ENCODE data around the gene FBLL1.

The FBLL1 gene

GRCh38 chr5:168537176-168537575 lies 8.1 kb downstream of the FBLL1 start:
- no peak overlapping the region for H3K18ac ChIP-seq (ENCODE audit: low read depth in 1 of 2, low read length in 2 of 2)
- H3K4me2 ChIP-seq (ENCODE audit: low read length, poor library complexity, severe bottlenecking), result no peak overlapping the region
- no peak overlapping the region for H2AK5ac ChIP-seq (ENCODE audit: low read length, severe bottlenecking)
- H3K27ac ChIP-seq (ENCODE audit: low read length, poor library complexity, severe bottlenecking), result no peak overlapping the region
- no peaks in the 10 kb centered on the region for H3K36me3 ChIP-seq (ENCODE audit: control insufficient read depth in 1 of 2, insufficient read depth in 2 of 2, low read depth in 1 of 2, low read length in 2 of 2)
- no peak overlapping the region for H2BK12ac ChIP-seq (ENCODE audit: low read length in 2 of 2)
- no peak overlapping the region for H2BK15ac ChIP-seq (ENCODE audit: low read depth, poor library complexity, severe bottlenecking)
- H3K79me1 ChIP-seq (replicated peaks; ENCODE audit: low read length, poor library complexity, severe bottlenecking), result no peaks in the 10 kb centered on the region
- H3K9me3 ChIP-seq (ENCODE audit: control insufficient read depth, low read length), result no peaks in the 10 kb centered on the region
- no peak overlapping the region for H3K4ac ChIP-seq (ENCODE audit: low read depth in 1 of 2, low read length in 2 of 2)
- 58% methylated on average over 2 of the region's 2 CpGs for WGBS
- no peak overlapping the region for H2BK120ac ChIP-seq (ENCODE audit: low read depth, low read length)
- H3K4me1 ChIP-seq (ENCODE audit: control insufficient read depth, insufficient read depth, low read depth, low read length), result no peaks in the 10 kb centered on the region
- H3K27me3 ChIP-seq (ENCODE audit: control insufficient read depth in 1 of 2, insufficient read depth in 1 of 2, low read length in 2 of 2), result peaks cover 8 to 27% of the 10 kb centered on the region in 2 experiments
- H3K14ac ChIP-seq (ENCODE audit: low read length in 2 of 2), result no peak overlapping the region
- no peak overlapping the region for H2AFZ ChIP-seq (ENCODE audit: low read depth, low read length)
- no peak overlapping the region for H3K9ac ChIP-seq (ENCODE audit: low read length)
- H4K91ac ChIP-seq (ENCODE audit: low read length), result no peak overlapping the region
- no peak overlapping the region for H4K8ac ChIP-seq (ENCODE audit: low read length)
- no peak for DNase-seq
- no peak overlapping the region for H3K4me3 ChIP-seq (ENCODE audit: insufficient read depth in 1 of 2, low read depth in 1 of 2, low read length in 2 of 2)
- H2BK5ac ChIP-seq (ENCODE audit: low read depth, low read length, poor library complexity, severe bottlenecking), result no peak overlapping the region
- no peak overlapping the region for H3K23ac ChIP-seq (ENCODE audit: low read length in 2 of 2)

DNA sequence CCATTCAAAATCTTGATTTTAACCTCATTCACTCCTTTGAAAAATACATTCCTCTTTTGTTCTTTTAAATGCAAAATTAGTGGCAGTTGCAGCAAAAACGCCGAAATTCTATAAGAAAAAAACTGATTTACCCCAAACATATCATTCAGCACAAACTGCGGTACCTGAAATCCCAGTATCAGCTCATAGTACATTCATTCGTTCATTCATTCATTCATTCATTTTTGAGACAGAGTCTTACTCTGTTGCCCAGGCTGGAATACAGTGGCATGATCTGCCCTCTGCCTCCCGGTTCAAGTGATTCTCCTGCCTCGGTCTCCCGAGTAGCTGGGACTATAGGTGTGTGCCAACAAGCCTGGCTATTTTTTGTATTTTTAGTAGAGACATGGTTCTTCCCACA lies 20.4 kb downstream of the FBLL1 start:
- no peak overlapping the region for H2BK5ac ChIP-seq (ENCODE audit: low read depth, low read length, poor library complexity, severe bottlenecking)
- no peak overlapping the region for H2AK5ac ChIP-seq (ENCODE audit: low read length, severe bottlenecking)
- no peak overlapping the region for H3K27ac ChIP-seq (ENCODE audit: low read length, poor library complexity, severe bottlenecking)
- peaks cover 10% of the 10 kb centered on the region for H3K79me1 ChIP-seq (replicated peaks; ENCODE audit: low read length, poor library complexity, severe bottlenecking)
- H2BK15ac ChIP-seq (ENCODE audit: low read depth, poor library complexity, severe bottlenecking), result peak overlapping the region; percentile 67
- H3K4me2 ChIP-seq (ENCODE audit: low read length, poor library complexity, severe bottlenecking), result no peak overlapping the region
- H3K4ac ChIP-seq (ENCODE audit: low read depth in 1 of 2, low read length in 2 of 2), result no peak overlapping the region
- no peak overlapping the region for H4K8ac ChIP-seq (ENCODE audit: low read length)
- no peak overlapping the region for H2AFZ ChIP-seq (ENCODE audit: low read depth, low read length)
- peaks cover 8 to 64% of the 10 kb centered on the region in 2 experiments for H3K36me3 ChIP-seq (ENCODE audit: control insufficient read depth in 1 of 2, insufficient read depth in 2 of 2, low read depth in 1 of 2, low read length in 2 of 2)
- no peak overlapping the region for H3K14ac ChIP-seq (ENCODE audit: low read length in 2 of 2)
- H3K27me3 ChIP-seq (ENCODE audit: control insufficient read depth in 1 of 2, insufficient read depth in 1 of 2, low read length in 2 of 2), result no peaks in the 10 kb centered on the region
- H3K9me3 ChIP-seq (ENCODE audit: control insufficient read depth, low read length), result no peaks in the 10 kb centered on the region
- no peak overlapping the region for H3K9ac ChIP-seq (ENCODE audit: low read length)
- no peak overlapping the region for H4K91ac ChIP-seq (ENCODE audit: low read length)
- no peak overlapping the region for H3K18ac ChIP-seq (ENCODE audit: low read depth in 1 of 2, low read length in 2 of 2)
- no peak overlapping the region for H2BK120ac ChIP-seq (ENCODE audit: low read depth, low read length)
- no peaks in the 10 kb centered on the region for H3K4me1 ChIP-seq (ENCODE audit: control insufficient read depth, insufficient read depth, low read depth, low read length)
- no peak overlapping the region for H3K23ac ChIP-seq (ENCODE audit: low read length in 2 of 2)
- H3K4me3 ChIP-seq (ENCODE audit: insufficient read depth in 1 of 2, low read depth in 1 of 2, low read length in 2 of 2), result no peak overlapping the region
- no peak for DNase-seq
- H2BK12ac ChIP-seq (ENCODE audit: low read length in 2 of 2), result no peak overlapping the region
- 98% methylated on average over 5 of the region's 7 CpGs for WGBS

GRCh38 chr5:168550656-168551055 lies 21.6 kb downstream of the FBLL1 start:
- H3K79me1 ChIP-seq (replicated peaks; ENCODE audit: low read length, poor library complexity, severe bottlenecking), result peaks cover 10% of the 10 kb centered on the region
- no peak overlapping the region for H4K91ac ChIP-seq (ENCODE audit: low read length)
- H3K27ac ChIP-seq (ENCODE audit: low read length, poor library complexity, severe bottlenecking), result no peak overlapping the region
- no peaks in the 10 kb centered on the region for H3K9me3 ChIP-seq (ENCODE audit: control insufficient read depth, low read length)
- H2AFZ ChIP-seq (ENCODE audit: low read depth, low read length), result no peak overlapping the region
- no peak for DNase-seq
- H3K14ac ChIP-seq (ENCODE audit: low read length in 2 of 2), result no peak overlapping the region
- no peak overlapping the region for H3K4me2 ChIP-seq (ENCODE audit: low read length, poor library complexity, severe bottlenecking)
- H2BK120ac ChIP-seq (ENCODE audit: low read depth, low read length), result no peak overlapping the region
- H3K23ac ChIP-seq (ENCODE audit: low read length in 2 of 2), result no peak overlapping the region
- H2BK15ac ChIP-seq (ENCODE audit: low read depth, poor library complexity, severe bottlenecking), result no peak overlapping the region
- no peak overlapping the region for H4K8ac ChIP-seq (ENCODE audit: low read length)
- no peak overlapping the region for H2AK5ac ChIP-seq (ENCODE audit: low read length, severe bottlenecking)
- H3K18ac ChIP-seq (ENCODE audit: low read depth in 1 of 2, low read length in 2 of 2), result no peak overlapping the region
- H2BK5ac ChIP-seq (ENCODE audit: low read depth, low read length, poor library complexity, severe bottlenecking), result no peak overlapping the region
- H3K36me3 ChIP-seq (ENCODE audit: control insufficient read depth in 1 of 2, insufficient read depth in 2 of 2, low read depth in 1 of 2, low read length in 2 of 2), result peaks cover 8 to 69% of the 10 kb centered on the region in 2 experiments
- H3K4me3 ChIP-seq (ENCODE audit: insufficient read depth in 1 of 2, low read depth in 1 of 2, low read length in 2 of 2), result no peak overlapping the region
- no peaks in the 10 kb centered on the region for H3K27me3 ChIP-seq (ENCODE audit: control insufficient read depth in 1 of 2, insufficient read depth in 1 of 2, low read length in 2 of 2)
- H2BK12ac ChIP-seq (ENCODE audit: low read length in 2 of 2), result no peak overlapping the region
- no peak overlapping the region for H3K4ac ChIP-seq (ENCODE audit: low read depth in 1 of 2, low read length in 2 of 2)
- H3K9ac ChIP-seq (ENCODE audit: low read length), result no peak overlapping the region
- H3K4me1 ChIP-seq (ENCODE audit: control insufficient read depth, insufficient read depth, low read depth, low read length), result no peaks in the 10 kb centered on the region

- Histone ChIP-seq H3K27me3 (ENCODE audit: control insufficient read depth in 1 of 2, insufficient read depth in 1 of 2, low read length in 2 of 2) (no peaks in the 10 kb centered on the region), H2BK12ac (ENCODE audit: low read length in 2 of 2) (no peak overlapping the region), H3K9me3 (ENCODE audit: control insufficient read depth, low read length) (no peaks in the 10 kb centered on the region), H2BK120ac (ENCODE audit: low read depth, low read length) (no peak overlapping the region), H3K9ac (ENCODE audit: low read length) (peak overlapping the region; percentile 76), H3K14ac (ENCODE audit: low read length in 2 of 2) (no peak overlapping the region), H3K4me1 (ENCODE audit: control insufficient read depth, insufficient read depth, low read depth, low read length) (no peaks in the 10 kb centered on the region), H2BK15ac (ENCODE audit: low read depth, poor library complexity, severe bottlenecking) (no peak overlapping the region), H4K8ac (ENCODE audit: low read length) (no peak overlapping the region), H3K79me1 (replicated peaks; ENCODE audit: low read length, poor library complexity, severe bottlenecking) (peaks cover 16% of the 10 kb centered on the region), H3K23ac (ENCODE audit: low read length in 2 of 2) (no peak overlapping the region), H3K36me3 (ENCODE audit: control insufficient read depth in 1 of 2, insufficient read depth in 2 of 2, low read depth in 1 of 2, low read length in 2 of 2) (peaks cover 5 to 74% of the 10 kb centered on the region in 2 experiments), H2BK5ac (ENCODE audit: low read depth, low read length, poor library complexity, severe bottlenecking) (no peak overlapping the region), H2AFZ (ENCODE audit: low read depth, low read length) (no peak overlapping the region), H3K4ac (ENCODE audit: low read depth in 1 of 2, low read length in 2 of 2) (no peak overlapping the region), H3K18ac (ENCODE audit: low read depth in 1 of 2, low read length in 2 of 2) (no peak overlapping the region), H2AK5ac (ENCODE audit: low read length, severe bottlenecking) (no peak overlapping the region), H3K27ac (ENCODE audit: low read length, poor library complexity, severe bottlenecking) (no peak overlapping the region), H4K91ac (ENCODE audit: low read length) (no peak overlapping the region), H3K4me2 (ENCODE audit: low read length, poor library complexity, severe bottlenecking) (no peak overlapping the region), H3K4me3 (ENCODE audit: insufficient read depth in 1 of 2, low read depth in 1 of 2, low read length in 2 of 2) (no peak overlapping the region)
- 93% methylated on average over 1 of the region's 1 CpG for WGBS
- peak; percentile 56 for DNase-seq
These were observed 23.0 kb downstream of the FBLL1 start for GRCh38 chr5:168552146-168552545.

Measured in mesenchymal stem cell (in vitro differentiated cells and primary cell).